Measurements from ENCODE around the gene COX15.
"Not testable (repeated sequence)": the region's sequence is repeated elsewhere in the genome, so short reads cannot be mapped to it uniquely, and the experiment has no call there.

The COX15 gene

GRCh38 chr10:99740933-99741559 is 9.1 kb upstream of the COX15 start:
- no peak for DNase-seq (ENCODE audit: low spot score)

GRCh38 chr10:99740260-99740659 is 8.3 kb upstream of the COX15 start:
- no peak for DNase-seq (ENCODE audit: low spot score)

- not testable (repeated sequence) for DNase-seq (ENCODE audit: low spot score)
Measured at GRCh38 chr10:99734111-99734510, 2.2 kb upstream of the COX15 start.

GRCh38 chr10:99733366-99733765 is 1.4 kb upstream of the COX15 start:
- no peak for DNase-seq (ENCODE audit: low spot score)

GRCh38 chr10:99731306-99732032 is 458 bp downstream of the COX15 start:
- no peak for DNase-seq (ENCODE audit: low spot score)

GRCh38 chr10:99730026-99730425 is 1.9 kb downstream of the COX15 start:
- DNase-seq (ENCODE audit: low spot score) = no peak

GRCh38 chr10:99720387-99720786 is 11.5 kb downstream of the COX15 start:
- DNase-seq (ENCODE audit: low spot score) = no peak

GRCh38 chr10:99714446-99714845 is 17.5 kb downstream of the COX15 start:
- DNase-seq (ENCODE audit: low spot score) = no peak

GRCh38 chr10:99711129-99711719 is 20.7 kb downstream of the COX15 start:
- DNase-seq (ENCODE audit: low spot score) = no peak

- no peak for DNase-seq (ENCODE audit: low spot score)
Measured at GRCh38 chr10:99709480-99710229, 22.3 kb downstream of the COX15 start.

- no peak for DNase-seq (ENCODE audit: low spot score)
Measured at GRCh38 chr10:99708428-99709012, 23.4 kb downstream of the COX15 start.

- no peak for DNase-seq (ENCODE audit: low spot score)
Measured at GRCh38 chr10:99700649-99701048, 31.3 kb downstream of the COX15 start.

GRCh38 chr10:99698504-99699080 is 33.3 kb downstream of the COX15 start:
- DNase-seq (ENCODE audit: low spot score) = no peak

GRCh38 chr10:99695761-99696160 is 36.2 kb downstream of the COX15 start:
- no peak for DNase-seq (ENCODE audit: low spot score)

GRCh38 chr10:99693933-99694583 is 37.9 kb downstream of the COX15 start:
- DNase-seq (ENCODE audit: low spot score) = no peak

GRCh38 chr10:99689461-99689860 is 42.5 kb downstream of the COX15 start:
- no peak for DNase-seq (ENCODE audit: low spot score)

- no peak for DNase-seq (ENCODE audit: low spot score)
Measured at GRCh38 chr10:99685597-99685967, 46.3 kb downstream of the COX15 start.

- DNase-seq (ENCODE audit: low spot score) = no peak
Measured at GRCh38 chr10:99682752-99683151, 49.2 kb downstream of the COX15 start.

Data from ecto neural progenitor cell (in vitro differentiated cells).